ENCODE results near the gene LRRC4C. TPM values are rescaled to one million over a fixed set of nuclear protein-coding genes. Genes with fewer than 3 reads are reported as not detected.

Gene LRRC4C
- total RNA-seq, 1 experiment from 2014 or later, result not detected

- H3K27me3 Mint-ChIP-seq (ENCODE audit: insufficient read depth, unreplicated experiment), result no peaks in the 10 kb centered on the region
- no peaks in the 10 kb centered on the region for H3K9me3 Mint-ChIP-seq (ENCODE audit: unreplicated experiment)
- no peak overlapping the region for H3K27ac Mint-ChIP-seq (ENCODE audit: low read depth, unreplicated experiment)
- ChIA-PET CTCF (no interaction called here), POLR2A (no interaction called here)
- no peak for DNase-seq (ENCODE audit: unreplicated experiment)
- intact Hi-C loops (cut with micrococcal nuclease), result no loop called here
- H3K4me1 Mint-ChIP-seq (ENCODE audit: insufficient read depth, unreplicated experiment), result no peaks in the 10 kb centered on the region
- no TSS peak for BruUV-seq (replicated peaks)
- H3K4me3 Mint-ChIP-seq (ENCODE audit: unreplicated experiment), result no peak overlapping the region
- no peak for TF ChIP-seq CTCF (IDR thresholded peaks at IDR 0.05; ENCODE audit: unreplicated experiment)
- H3K36me3 Mint-ChIP-seq (ENCODE audit: insufficient read depth, unreplicated experiment), result peaks cover 5% of the 10 kb centered on the region
Measured at GRCh38 chr11:40246983-40247382, 1212.5 kb downstream of the LRRC4C start.

- intact Hi-C loops (cut with micrococcal nuclease), result no loop called here
- no TSS peak for BruUV-seq (replicated peaks)
- Mint-ChIP-seq H3K4me1 (ENCODE audit: insufficient read depth, unreplicated experiment) (peaks cover 7% of the 10 kb centered on the region), H3K9me3 (ENCODE audit: unreplicated experiment) (no peaks in the 10 kb centered on the region), H3K36me3 (ENCODE audit: insufficient read depth, unreplicated experiment) (no peaks in the 10 kb centered on the region), H3K27me3 (ENCODE audit: insufficient read depth, unreplicated experiment) (no peaks in the 10 kb centered on the region), H3K4me3 (ENCODE audit: unreplicated experiment) (no peak overlapping the region), H3K27ac (ENCODE audit: low read depth, unreplicated experiment) (no peak overlapping the region)
- peak; percentile 5 for DNase-seq (ENCODE audit: unreplicated experiment)
- CTCF ChIA-PET, result no interaction called here
- POLR2A ChIA-PET, result interaction anchor here (0.7 kb wide), 1 partner anchor 1086 kb away, joined by 3 read pairs; no protein-coding TSS in a partner anchor
- no peak for TF ChIP-seq CTCF (IDR thresholded peaks at IDR 0.05; ENCODE audit: unreplicated experiment)
Measured at GRCh38 chr11:40241524-40242051, 1217.9 kb downstream of the LRRC4C start.

- CTCF ChIA-PET, result no interaction called here
- Mint-ChIP-seq H3K27ac (ENCODE audit: low read depth, unreplicated experiment) (no peak overlapping the region), H3K36me3 (ENCODE audit: insufficient read depth, unreplicated experiment) (no peaks in the 10 kb centered on the region), H3K9me3 (ENCODE audit: unreplicated experiment) (no peaks in the 10 kb centered on the region), H3K4me1 (ENCODE audit: insufficient read depth, unreplicated experiment) (peaks cover 7% of the 10 kb centered on the region), H3K4me3 (ENCODE audit: unreplicated experiment) (no peak overlapping the region), H3K27me3 (ENCODE audit: insufficient read depth, unreplicated experiment) (no peaks in the 10 kb centered on the region)
- intact Hi-C loops (cut with micrococcal nuclease), result no loop called here
- no peak for DNase-seq (ENCODE audit: unreplicated experiment)
- BruUV-seq (replicated peaks), result no TSS peak
- no peak for TF ChIP-seq CTCF (IDR thresholded peaks at IDR 0.05; ENCODE audit: unreplicated experiment)
- POLR2A ChIA-PET, result no interaction called here
Measured at GRCh38 chr11:40240284-40240683, 1219.2 kb downstream of the LRRC4C start.

- TF ChIP-seq CTCF (IDR thresholded peaks at IDR 0.05; ENCODE audit: unreplicated experiment), result no peak
- no peaks in the 10 kb centered on the region for H3K27me3 Mint-ChIP-seq (ENCODE audit: insufficient read depth, unreplicated experiment)
- H3K36me3 Mint-ChIP-seq (ENCODE audit: insufficient read depth, unreplicated experiment), result no peaks in the 10 kb centered on the region
- no peak for DNase-seq (ENCODE audit: unreplicated experiment)
- H3K4me1 Mint-ChIP-seq (ENCODE audit: insufficient read depth, unreplicated experiment), result peaks cover 7% of the 10 kb centered on the region
- intact Hi-C loops (cut with micrococcal nuclease), result no loop called here
- ChIA-PET POLR2A (no interaction called here), CTCF (interaction anchor here (0.7 to 1.1 kb wide), 3 partner anchors 10 to 889 kb away, joined by 3 to 4 read pairs (median 3); no protein-coding TSS in a partner anchor)
- H3K9me3 Mint-ChIP-seq (ENCODE audit: unreplicated experiment), result no peaks in the 10 kb centered on the region
- H3K27ac Mint-ChIP-seq (ENCODE audit: low read depth, unreplicated experiment), result no peak overlapping the region
- BruUV-seq (replicated peaks), result no TSS peak
- H3K4me3 Mint-ChIP-seq (ENCODE audit: unreplicated experiment), result no peak overlapping the region
Measured at GRCh38 chr11:40236526-40236925, 1222.9 kb downstream of the LRRC4C start.

Measured in MCF 10A (cell line).